Measurements from ENCODE around the gene KAZN.

GRCh38 chr1:15018767-15019166 lies 420.3 kb downstream of the KAZN start:
- no peak for TF ChIP-seq CTCF (IDR thresholded peaks at IDR 0.05)
- no peak for TF ChIP-seq POLR2A (IDR thresholded peaks at IDR 0.05)

Measured in testis (tissue), 2 donors.